PC-9 (cell line): Measurements from ENCODE around the gene ZNF423.

Source experiments
- CTCF ChIP-seq: fragments of 200-600 bp; sonication (generic); conservative IDR thresholded peaks from 2 replicates; pipeline ENCODE4 v1.6.1; 2017; ENCODE audit warnings: mixed run types, antibody characterized with exemption, mild to moderate bottlenecking, moderate library complexity
- EZH2 ChIP-seq: fragments of 200-600 bp; sonication (generic); IDR thresholded peaks from 2 replicates; pipeline ENCODE4 v1.8.0; 2017; ENCODE audit warnings: antibody characterized with exemption, low read depth

GRCh38 chr16:49596648-49597291, 259.1 kb downstream of the ZNF423 start:
- TF ChIP-seq CTCF, result no peak
- no peak for TF ChIP-seq EZH2
